ENCODE data around the gene DNLZ.

Gene DNLZ

GRCh38 chr9:136378170-136379002, 14.8 kb upstream of the DNLZ start:
- TF ChIP-seq REST (IDR thresholded peaks at IDR 0.05; ENCODE audit: insufficient read depth in 1 of 2, low read depth in 2 of 2, low read length in 2 of 2): no peak
- TF ChIP-seq POLR2AphosphoS5 (IDR thresholded peaks at IDR 0.05; ENCODE audit: low read depth, low read length): no peak
- no peak for TF ChIP-seq TAF1 (IDR thresholded peaks at IDR 0.05; ENCODE audit: borderline replicate concordance, insufficient read depth, low read length)

DNA sequence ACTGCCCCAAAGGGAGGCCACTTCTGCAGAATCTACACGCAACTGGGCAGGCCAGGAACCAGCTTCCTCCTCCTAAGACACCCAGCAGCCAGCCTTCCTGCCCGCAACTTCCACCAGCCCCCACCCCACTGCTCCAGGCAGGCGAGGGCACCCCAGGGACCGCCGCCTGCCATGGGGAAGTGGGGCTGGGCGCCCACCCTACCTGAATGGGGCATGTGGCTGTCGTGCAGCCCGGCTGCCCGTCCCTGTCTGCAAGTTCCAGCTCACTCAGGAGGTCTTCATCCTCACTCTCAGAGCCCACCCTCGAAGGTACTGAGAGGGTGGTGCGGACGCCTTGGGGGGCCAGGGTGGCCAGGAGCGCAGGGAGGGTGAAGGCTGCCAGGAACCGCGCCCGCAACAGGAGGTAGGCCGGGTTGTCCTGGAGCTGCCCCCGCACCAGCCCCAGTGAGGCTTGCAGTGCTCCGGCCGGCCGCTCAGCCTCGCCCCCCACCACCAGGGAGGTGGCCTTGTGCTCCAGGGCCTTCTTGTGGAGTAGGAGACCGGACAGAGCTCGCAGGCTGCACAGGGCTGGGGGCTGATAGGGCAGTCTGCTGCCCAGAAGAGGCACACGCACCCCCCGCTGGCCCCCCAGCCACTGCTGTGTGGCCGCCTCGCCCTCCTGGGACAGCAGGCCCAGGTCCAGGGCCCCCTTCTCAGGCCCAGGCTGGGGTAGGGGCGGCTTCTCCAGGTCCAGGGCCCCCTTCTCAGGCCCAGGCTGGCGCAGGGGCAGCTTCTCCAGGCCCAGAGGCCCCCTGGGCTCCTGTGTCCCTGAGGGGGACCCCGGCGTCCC, 14.0 kb upstream of the DNLZ start:
- TF ChIP-seq TAF1 (IDR thresholded peaks at IDR 0.05; ENCODE audit: borderline replicate concordance, insufficient read depth, low read length) (no peak), POLR2AphosphoS5 (IDR thresholded peaks at IDR 0.05; ENCODE audit: low read depth, low read length) (no peak), REST (IDR thresholded peaks at IDR 0.05; ENCODE audit: insufficient read depth in 1 of 2, low read depth in 2 of 2, low read length in 2 of 2) (no peak), SIN3A (IDR thresholded peaks at IDR 0.05; ENCODE audit: borderline replicate concordance, insufficient read depth, low read length) (no peak), FOXP2 (optimal IDR thresholded peaks at IDR 0.05; ENCODE audit: borderline replicate concordance, extremely low read depth, extremely low read length, insufficient read depth) (no peak)

- TF ChIP-seq REST (IDR thresholded peaks at IDR 0.05; ENCODE audit: insufficient read depth in 1 of 2, low read depth in 2 of 2, low read length in 2 of 2): no peak
- no peak for TF ChIP-seq TAF1 (IDR thresholded peaks at IDR 0.05; ENCODE audit: borderline replicate concordance, insufficient read depth, low read length)
- TF ChIP-seq SIN3A (IDR thresholded peaks at IDR 0.05; ENCODE audit: borderline replicate concordance, insufficient read depth, low read length): no peak
- no peak for TF ChIP-seq POLR2AphosphoS5 (IDR thresholded peaks at IDR 0.05; ENCODE audit: low read depth, low read length)
- no peak for TF ChIP-seq FOXP2 (optimal IDR thresholded peaks at IDR 0.05; ENCODE audit: borderline replicate concordance, extremely low read depth, extremely low read length, insufficient read depth)
Observed at GRCh38 chr9:136376457-136376856, 12.9 kb upstream of the DNLZ start.

DNA sequence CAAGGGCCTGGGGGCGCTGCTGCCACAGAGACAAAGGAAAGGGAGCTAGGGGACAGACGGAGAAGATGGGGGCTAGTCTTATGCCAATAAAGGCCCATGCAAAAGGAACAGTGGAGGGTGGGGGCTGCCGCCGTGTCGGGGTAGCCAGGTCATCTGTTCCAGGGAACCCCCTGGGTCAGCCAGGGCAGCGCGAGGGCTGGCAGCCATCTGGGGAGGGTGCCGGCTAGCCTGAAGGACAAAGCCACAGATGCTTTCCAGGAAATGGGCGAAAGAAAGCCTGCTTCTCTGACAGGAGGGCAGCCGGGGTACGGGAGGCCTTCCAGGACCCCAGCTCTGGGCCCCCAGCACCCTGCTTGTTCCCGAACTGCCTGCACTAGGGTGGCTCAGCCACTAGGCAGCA, 11.6 kb upstream of the DNLZ start:
- no peak for TF ChIP-seq TAF1 (IDR thresholded peaks at IDR 0.05; ENCODE audit: borderline replicate concordance, insufficient read depth, low read length)
- TF ChIP-seq REST (IDR thresholded peaks at IDR 0.05; ENCODE audit: insufficient read depth in 1 of 2, low read depth in 2 of 2, low read length in 2 of 2): no peak

Data from PFSK-1 (cell line).